ENCODE results near the gene UCN. TPM values are rescaled to one million over a fixed set of nuclear protein-coding genes. Genes with fewer than 3 reads are reported as not detected.
A peak's percentile ranks its signal among the peaks of the same experiment; 100 is the strongest.

Gene UCN, protein sequence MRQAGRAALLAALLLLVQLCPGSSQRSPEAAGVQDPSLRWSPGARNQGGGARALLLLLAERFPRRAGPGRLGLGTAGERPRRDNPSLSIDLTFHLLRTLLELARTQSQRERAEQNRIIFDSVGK
- total RNA-seq, result not detected

DNA sequence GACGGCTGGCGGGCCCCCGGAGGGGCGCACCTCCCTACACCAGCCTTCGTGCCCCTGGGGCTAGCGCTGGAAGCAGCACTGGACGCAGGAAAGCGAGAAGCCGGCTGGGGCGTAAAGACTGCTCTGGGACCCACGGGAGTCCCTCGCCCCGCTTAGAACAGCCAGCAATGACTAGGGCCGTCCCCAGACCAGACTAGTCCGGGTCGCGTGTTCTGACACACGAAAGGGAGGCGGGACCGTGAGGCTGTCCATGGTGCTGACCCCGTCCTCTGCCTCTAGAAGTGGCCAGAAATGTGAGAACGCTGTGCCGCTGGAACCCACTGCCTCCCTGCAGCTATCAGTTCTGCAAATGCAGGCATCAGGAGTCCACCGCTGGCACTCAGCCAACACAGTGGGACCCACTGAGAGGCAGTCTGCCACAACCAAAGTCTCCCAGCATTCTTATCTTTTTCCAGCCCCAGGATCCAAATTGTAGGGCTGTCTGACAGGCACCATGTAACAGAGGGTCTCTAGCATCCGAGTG is at the start of gene UCN:
TSS of gene UCN (minus strand) at position 87 of the 523 bp plus-strand sequence. CDS start 550 bp downstream, outside the sequence.
- Histone ChIP-seq H3K27ac (peak within 1 kb of the TSS; percentile 58 to 97 (median 74)), H3K4me1 (peaks cover 4 to 10% of the 10 kb centered on the region in 2 donors), H3K4me3 (no peak within 1 kb of the TSS), H3K9me3 (no peaks in the 10 kb centered on the region), H3K27me3 (peaks cover 0 to 4% (median 2%) of the 10 kb centered on the region in 3 donors), H3K36me3 (peaks cover 0 to 33% of the 10 kb centered on the region in 2 donors)
- in situ Hi-C loops (cut with MboI; ENCODE audit: low sequenced_read_pairs in 4 of 4) (no loop called here), intact Hi-C loops (cut with DNase I; ENCODE audit: low total_unique reads) (no loop called here)
- ATAC-seq (peak in 1 of 2 donors; percentile 10), DNase-seq (no peak)
- TF ChIP-seq POLR2A (IDR thresholded peaks at IDR 0.05), result no peak
- TF ChIP-seq, protein P1, sequence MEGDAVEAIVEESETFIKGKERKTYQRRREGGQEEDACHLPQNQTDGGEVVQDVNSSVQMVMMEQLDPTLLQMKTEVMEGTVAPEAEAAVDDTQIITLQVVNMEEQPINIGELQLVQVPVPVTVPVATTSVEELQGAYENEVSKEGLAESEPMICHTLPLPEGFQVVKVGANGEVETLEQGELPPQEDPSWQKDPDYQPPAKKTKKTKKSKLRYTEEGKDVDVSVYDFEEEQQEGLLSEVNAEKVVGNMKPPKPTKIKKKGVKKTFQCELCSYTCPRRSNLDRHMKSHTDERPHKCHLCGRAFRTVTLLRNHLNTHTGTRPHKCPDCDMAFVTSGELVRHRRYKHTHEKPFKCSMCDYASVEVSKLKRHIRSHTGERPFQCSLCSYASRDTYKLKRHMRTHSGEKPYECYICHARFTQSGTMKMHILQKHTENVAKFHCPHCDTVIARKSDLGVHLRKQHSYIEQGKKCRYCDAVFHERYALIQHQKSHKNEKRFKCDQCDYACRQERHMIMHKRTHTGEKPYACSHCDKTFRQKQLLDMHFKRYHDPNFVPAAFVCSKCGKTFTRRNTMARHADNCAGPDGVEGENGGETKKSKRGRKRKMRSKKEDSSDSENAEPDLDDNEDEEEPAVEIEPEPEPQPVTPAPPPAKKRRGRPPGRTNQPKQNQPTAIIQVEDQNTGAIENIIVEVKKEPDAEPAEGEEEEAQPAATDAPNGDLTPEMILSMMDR (IDR thresholded peaks at IDR 0.05 in 4 of 5, conservative IDR thresholded peaks at IDR 0.05 in 1 of 5), result no peak

DNA sequence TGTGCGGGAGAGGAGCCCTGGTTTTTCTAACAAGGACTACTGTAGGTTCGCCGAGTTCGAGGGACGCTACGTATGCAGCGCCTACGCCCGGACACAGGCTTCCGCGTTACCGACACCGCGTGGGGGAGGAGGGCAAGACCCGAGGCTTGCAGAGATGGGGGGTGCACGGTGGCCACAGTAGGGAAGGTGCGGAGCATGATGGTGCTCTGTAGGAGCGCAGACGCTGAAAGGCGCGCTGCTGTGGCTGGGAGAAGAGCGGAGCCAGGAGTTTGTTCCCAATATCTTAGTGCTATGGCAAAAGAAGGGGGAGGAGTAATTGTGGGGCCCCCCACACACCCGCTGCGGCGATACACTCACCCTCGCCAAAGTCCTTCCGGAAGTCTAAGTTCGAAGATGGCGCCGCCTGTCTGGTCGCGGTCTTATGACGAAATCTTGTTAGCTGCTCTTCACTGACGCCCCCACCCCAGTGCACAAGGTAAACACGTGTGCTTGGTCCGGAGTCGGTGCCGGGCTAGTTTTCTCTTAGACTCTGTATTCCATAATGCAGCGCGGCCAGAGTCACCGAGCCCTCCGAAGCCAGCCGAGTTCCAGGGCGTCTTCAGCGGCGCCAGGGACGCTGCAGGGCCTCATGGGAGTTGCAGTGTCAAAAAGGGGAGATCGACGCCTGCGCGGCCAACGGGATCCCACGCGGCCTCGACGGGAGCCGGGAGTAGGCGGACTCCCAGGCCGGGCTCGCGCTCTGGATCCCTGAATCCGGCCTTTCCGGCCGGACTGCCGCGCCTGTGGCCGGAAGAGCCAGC is 48.3 kb upstream of the UCN start, which contains the start of gene GTF3C2:
TSS of gene GTF3C2 (minus strand) at position 383 of the 800 bp plus-strand sequence. CDS start 13,210 bp downstream, outside the sequence.
- H3K9me3 ChIP-seq, result no peaks in the 10 kb centered on the region
- no peaks in the 10 kb centered on the region for H3K27me3 ChIP-seq
- intact Hi-C loops (cut with DNase I; ENCODE audit: low total_unique reads) (loop anchor here (1.0 to 5.0 kb wide), 5 partner anchors 14 to 144 kb away; partner anchors contain the start of genes ATRAID, EIF2B4, MPV17 and PPM1G), in situ Hi-C loops (cut with MboI; ENCODE audit: low sequenced_read_pairs in 4 of 4) (no loop called here)
- ATAC-seq (peak; percentile 82 to 88), DNase-seq (peak; percentile 90 to 95)
- TF ChIP-seq, protein P1 (IDR thresholded peaks at IDR 0.05 in 4 of 5, conservative IDR thresholded peaks at IDR 0.05 in 1 of 5), result peak in 2 of 5 experiments; percentile 26 to 46
- peak; percentile 50 for TF ChIP-seq POLR2A (IDR thresholded peaks at IDR 0.05)
- H3K27ac ChIP-seq, result peak within 1 kb of the TSS; percentile 92 to 99 (median 94)
- peaks cover 42 to 50% of the 10 kb centered on the region in 2 donors for H3K4me1 ChIP-seq
- no peaks in the 10 kb centered on the region for H3K36me3 ChIP-seq
- peak within 1 kb of the TSS; percentile 69 to 98 (median 93) for H3K4me3 ChIP-seq

DNA sequence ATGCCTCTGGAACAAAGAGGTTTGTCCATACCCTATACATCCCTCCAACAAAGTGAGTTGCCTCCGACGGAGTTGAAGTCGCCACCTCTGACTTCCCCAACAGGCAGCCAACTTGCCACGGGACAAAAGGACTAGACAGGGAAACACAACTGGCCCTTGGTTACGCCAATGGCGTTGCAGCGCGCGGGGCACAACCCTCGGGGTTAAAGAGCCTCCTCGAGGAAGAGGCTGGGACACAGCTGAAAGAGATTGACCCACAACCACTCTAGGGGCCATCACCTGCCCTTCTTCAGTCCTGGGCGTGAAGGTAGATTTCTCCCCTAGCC is 47.8 kb upstream of the UCN start:
- peak overlapping the region; percentile 92 to 99 (median 94) for H3K27ac ChIP-seq
- TF ChIP-seq, protein P1 (IDR thresholded peaks at IDR 0.05 in 4 of 5, conservative IDR thresholded peaks at IDR 0.05 in 1 of 5), result no peak
- TF ChIP-seq POLR2A (IDR thresholded peaks at IDR 0.05), result no peak
- peaks cover 42 to 53% of the 10 kb centered on the region in 2 donors for H3K4me1 ChIP-seq
- no peaks in the 10 kb centered on the region for H3K36me3 ChIP-seq
- intact Hi-C loops (cut with DNase I; ENCODE audit: low total_unique reads), result loop anchor here (1.0 to 5.0 kb wide), 4 partner anchors 33 to 144 kb away; partner anchors contain the start of genes ATRAID, MPV17, PPM1G and SLC5A6
- H3K9me3 ChIP-seq, result no peaks in the 10 kb centered on the region
- H3K4me3 ChIP-seq, result peak overlapping the region; percentile 69 to 98 (median 93)
- ATAC-seq (peak; percentile 52 to 53), DNase-seq (peak; percentile 63 to 79)
- H3K27me3 ChIP-seq, result no peaks in the 10 kb centered on the region
- in situ Hi-C loops (cut with MboI; ENCODE audit: low sequenced_read_pairs in 4 of 4), result no loop called here

DNA sequence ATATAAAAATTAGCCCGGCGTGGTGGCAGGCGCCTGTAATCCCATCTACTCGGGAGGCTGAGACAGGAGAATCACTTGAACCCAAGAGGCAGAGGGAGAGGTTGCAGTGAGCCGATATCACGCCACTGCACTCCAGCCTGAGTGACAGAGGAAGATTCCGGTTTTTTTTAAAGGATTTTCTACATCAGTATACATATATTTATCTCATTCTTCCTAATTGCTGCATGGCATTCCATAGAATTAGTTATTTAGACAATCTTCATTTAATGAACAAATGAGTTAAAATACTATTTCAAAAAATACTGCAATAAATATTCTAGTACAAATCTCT is 46.3 kb upstream of the UCN start:
- Histone ChIP-seq H3K4me1 (peaks cover 42 to 53% of the 10 kb centered on the region in 2 donors), H3K9me3 (no peaks in the 10 kb centered on the region), H3K4me3 (no peak overlapping the region), H3K27me3 (no peaks in the 10 kb centered on the region), H3K36me3 (no peaks in the 10 kb centered on the region), H3K27ac (peak overlapping the region; percentile 92 to 99 (median 94))
- TF ChIP-seq POLR2A (IDR thresholded peaks at IDR 0.05), result no peak
- TF ChIP-seq, protein P1 (IDR thresholded peaks at IDR 0.05 in 4 of 5, conservative IDR thresholded peaks at IDR 0.05 in 1 of 5), result no peak
- in situ Hi-C loops (cut with MboI; ENCODE audit: low sequenced_read_pairs in 4 of 4), result no loop called here
- no peak for DNase-seq
- ATAC-seq, result no peak
- intact Hi-C loops (cut with DNase I; ENCODE audit: low total_unique reads), result no loop called here

All from gastrocnemius medialis (tissue), 4 donors.